ENCODE results near the gene ERCC2. TPM values are rescaled to one million over a fixed set of nuclear protein-coding genes. Genes with fewer than 3 reads are reported as not detected.
"Not testable (repeated sequence)": the region's sequence is repeated elsewhere in the genome, so short reads cannot be mapped to it uniquely, and the experiment has no call there.

Gene ERCC2
- total RNA-seq = 10 to 100 TPM; 12.3 to 49.2 (median 22.2) TPM

DNA sequence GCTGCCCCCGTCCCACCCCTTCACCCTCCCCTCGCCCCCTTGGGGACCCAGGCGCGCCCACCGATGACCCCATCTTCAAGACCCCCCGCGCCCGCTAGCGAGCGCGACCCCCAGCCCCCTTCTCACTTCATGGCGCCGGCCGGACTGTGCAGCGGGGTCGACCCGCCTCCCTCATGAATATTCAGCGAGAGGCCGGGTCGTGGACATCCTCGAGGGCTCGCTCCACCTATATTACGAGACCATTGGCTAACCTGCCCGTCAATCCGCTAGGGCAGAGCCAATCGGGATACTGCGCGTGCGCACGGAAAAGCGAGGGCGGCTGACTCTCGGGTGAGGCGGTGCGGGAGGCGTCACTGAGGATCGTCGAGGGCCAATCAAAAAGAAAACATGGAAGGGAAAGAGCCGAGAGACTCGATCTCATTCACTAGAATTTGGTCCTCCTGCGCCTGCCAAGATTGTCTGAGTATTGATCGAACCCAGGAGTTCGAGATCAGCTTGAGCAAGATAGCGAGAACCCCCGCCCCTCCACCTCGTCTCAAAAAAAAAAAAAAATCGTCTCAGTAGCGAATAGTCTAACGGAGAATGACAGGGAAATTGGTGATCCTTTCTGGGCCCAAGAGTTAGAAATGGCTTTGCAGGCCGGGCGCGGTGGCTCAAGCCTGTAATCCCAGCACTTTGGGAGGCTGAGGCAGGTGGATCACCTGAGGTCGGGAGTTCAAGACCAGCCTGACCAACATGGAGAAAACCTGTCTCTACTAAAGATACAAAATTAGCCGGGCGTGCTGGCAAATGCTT, at the start of gene ERCC2:
Gene ERCC2, minus strand, starts transcription at position 164 of the 795 bp plus-strand sequence. Its CDS starts 33 bp downstream, at position 131.
- 0 to 40% (median 5%) methylated on average over 1 to 29 of the region's 55 CpGs; no CpG with 5 or more reads in 1 of the 10 experiments for WGBS, 10 experiments
- H3K27ac ChIP-seq = peak within 1 kb of the TSS; percentile 78 to 88
- H3K4me3 ChIP-seq = peak within 1 kb of the TSS; percentile 62 to 85 (median 72)
- ATAC-seq (replicated peaks in 6 of 8) = peak; percentile 96 to 99 (median 98)
- H3K4me1 ChIP-seq (replicated peaks in 1 of 2) = peaks cover 7 to 13% of the 10 kb centered on the region in 2 donors
- in situ Hi-C loops (cut with MboI; ENCODE audit: low pct_unique_long_range_greater_than_20kb in 2 of 9, low sequenced_read_pairs in 9 of 9, unreplicated experiment in 9 of 9) = no loop called here

DNA sequence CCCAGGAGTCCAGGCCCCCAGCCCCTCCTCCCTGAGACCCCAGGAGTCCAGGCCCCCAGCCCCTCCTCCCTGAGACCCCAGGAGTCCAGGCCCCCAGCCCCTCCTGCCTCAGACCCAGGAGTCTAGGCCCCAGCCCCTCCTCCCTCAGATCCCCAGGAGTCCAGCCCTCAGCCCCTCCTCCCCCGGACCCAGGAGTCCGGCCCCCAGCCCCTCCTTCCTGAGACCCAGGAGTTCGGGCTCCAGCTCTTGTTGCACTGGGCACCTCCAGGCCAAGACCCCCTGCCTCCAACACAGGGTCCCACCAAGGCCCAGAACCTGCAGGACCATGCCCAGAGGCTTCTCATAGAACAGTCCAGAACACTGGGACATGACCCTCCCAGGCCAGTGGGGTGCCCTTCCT, 49.5 kb upstream of the ERCC2 start:
- in situ Hi-C loops (cut with MboI; ENCODE audit: low pct_unique_long_range_greater_than_20kb in 2 of 9, low sequenced_read_pairs in 9 of 9, unreplicated experiment in 9 of 9) = no loop called here
- WGBS, 10 experiments = no CpG with 5 or more reads among the region's 3 CpGs
- Histone ChIP-seq H3K4me3 (no peak overlapping the region), H3K27ac (no peak overlapping the region), H3K4me1 (replicated peaks in 1 of 2) (peaks cover 11 to 19% of the 10 kb centered on the region in 2 donors)
- no peak for ATAC-seq (replicated peaks in 6 of 8)

GRCh38 chr19:45419396-45419795, 49.0 kb upstream of the ERCC2 start:
- 100% methylated on average over 3 of the region's 4 CpGs; no CpG with 5 or more reads in 9 of the 10 experiments for WGBS, 10 experiments
- no peak overlapping the region for H3K27ac ChIP-seq
- H3K4me3 ChIP-seq = no peak overlapping the region
- in situ Hi-C loops (cut with MboI; ENCODE audit: low pct_unique_long_range_greater_than_20kb in 2 of 9, low sequenced_read_pairs in 9 of 9, unreplicated experiment in 9 of 9) = no loop called here
- no peak for ATAC-seq (replicated peaks in 6 of 8)
- H3K4me1 ChIP-seq (replicated peaks in 1 of 2) = peaks cover 8 to 14% of the 10 kb centered on the region in 2 donors

- H3K4me3 ChIP-seq = no peak overlapping the region
- in situ Hi-C loops (cut with MboI; ENCODE audit: low pct_unique_long_range_greater_than_20kb in 2 of 9, low sequenced_read_pairs in 9 of 9, unreplicated experiment in 9 of 9) = no loop called here
- 50 to 93% (median 83%) methylated on average over 1 to 5 of the region's 9 CpGs; no CpG with 5 or more reads in 4 of the 10 experiments for whole genome bisulfite sequencing, 10 experiments
- H3K4me1 ChIP-seq (replicated peaks in 1 of 2) = peaks cover 8 to 11% of the 10 kb centered on the region in 2 donors
- no peak overlapping the region for H3K27ac ChIP-seq
- ATAC-seq (replicated peaks in 6 of 8) = no peak
These were observed 48.4 kb upstream of the ERCC2 start for GRCh38 chr19:45418802-45419201.

DNA sequence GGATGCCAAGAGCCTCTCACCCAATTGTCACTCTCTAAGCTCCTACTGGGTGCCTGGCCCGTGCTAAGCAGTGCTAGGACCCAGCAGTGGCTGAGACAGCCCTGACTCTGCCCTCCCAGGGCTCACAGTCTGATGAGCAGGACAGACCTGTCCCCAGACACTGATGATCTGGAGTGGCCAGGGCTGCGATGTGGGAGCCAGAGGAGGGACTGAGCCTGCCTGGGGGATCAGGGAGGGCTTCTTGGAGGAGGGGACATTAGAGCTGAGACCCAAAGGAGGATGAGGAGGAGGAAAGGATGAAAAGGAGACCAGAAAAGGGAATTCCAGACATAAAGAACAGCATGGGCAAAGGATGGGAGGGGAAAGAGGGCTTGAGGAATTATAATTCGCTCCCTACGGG, 46.8 kb upstream of the ERCC2 start:
- no peak overlapping the region for H3K4me3 ChIP-seq
- H3K4me1 ChIP-seq (replicated peaks in 1 of 2) = peaks cover 0 to 2% of the 10 kb centered on the region in 2 donors
- WGBS, 10 experiments = 76 to 100% (median 100%) methylated on average over 1 to 3 of the region's 4 CpGs; no CpG with 5 or more reads in 5 of the 10 experiments
- ATAC-seq (replicated peaks in 6 of 8) = no peak
- H3K27ac ChIP-seq = no peak overlapping the region
- in situ Hi-C loops (cut with MboI; ENCODE audit: low pct_unique_long_range_greater_than_20kb in 2 of 9, low sequenced_read_pairs in 9 of 9, unreplicated experiment in 9 of 9) = no loop called here

DNA sequence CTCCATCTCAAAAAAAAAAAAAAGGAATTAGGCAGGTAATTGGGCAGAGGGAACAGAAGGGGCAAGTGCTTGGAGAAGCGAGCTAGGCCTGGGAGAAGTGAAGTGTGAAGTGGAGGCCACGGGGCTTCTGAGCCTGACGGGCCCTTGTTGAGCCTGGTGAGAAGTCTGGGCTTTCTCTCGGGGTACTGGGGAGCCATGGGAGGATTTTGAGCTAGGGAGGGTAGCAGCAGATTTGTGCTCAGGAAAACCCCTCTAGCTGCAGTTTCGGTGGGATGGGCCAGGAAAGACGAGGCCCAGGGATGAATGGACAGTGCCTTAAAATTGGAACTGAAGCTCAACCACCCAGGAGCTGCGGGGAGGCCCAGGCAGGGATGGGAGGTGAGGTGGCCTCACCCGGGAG, 44.1 kb upstream of the ERCC2 start:
- no peaks in the 10 kb centered on the region for H3K4me1 ChIP-seq (replicated peaks in 1 of 2)
- H3K4me3 ChIP-seq = no peak overlapping the region
- 80 to 100% (median 98%) methylated on average over 1 to 5 of the region's 8 CpGs; no CpG with 5 or more reads in 2 of the 10 experiments for WGBS, 10 experiments
- no peak for ATAC-seq (replicated peaks in 6 of 8)
- in situ Hi-C loops (cut with MboI; ENCODE audit: low pct_unique_long_range_greater_than_20kb in 2 of 9, low sequenced_read_pairs in 9 of 9, unreplicated experiment in 9 of 9) = no loop called here
- no peak overlapping the region for H3K27ac ChIP-seq

GRCh38 chr19:45413497-45413896, 43.1 kb upstream of the ERCC2 start:
- in situ Hi-C loops (cut with MboI; ENCODE audit: low pct_unique_long_range_greater_than_20kb in 2 of 9, low sequenced_read_pairs in 9 of 9, unreplicated experiment in 9 of 9) = no loop called here
- ATAC-seq (replicated peaks in 6 of 8) = no peak
- WGBS, 10 experiments = 91 to 100% (median 100%) methylated on average over 1 to 4 of the region's 6 CpGs; no CpG with 5 or more reads in 6 of the 10 experiments
- Histone ChIP-seq H3K4me3 (no peak overlapping the region), H3K4me1 (replicated peaks in 1 of 2) (no peaks in the 10 kb centered on the region), H3K27ac (no peak overlapping the region)

DNA sequence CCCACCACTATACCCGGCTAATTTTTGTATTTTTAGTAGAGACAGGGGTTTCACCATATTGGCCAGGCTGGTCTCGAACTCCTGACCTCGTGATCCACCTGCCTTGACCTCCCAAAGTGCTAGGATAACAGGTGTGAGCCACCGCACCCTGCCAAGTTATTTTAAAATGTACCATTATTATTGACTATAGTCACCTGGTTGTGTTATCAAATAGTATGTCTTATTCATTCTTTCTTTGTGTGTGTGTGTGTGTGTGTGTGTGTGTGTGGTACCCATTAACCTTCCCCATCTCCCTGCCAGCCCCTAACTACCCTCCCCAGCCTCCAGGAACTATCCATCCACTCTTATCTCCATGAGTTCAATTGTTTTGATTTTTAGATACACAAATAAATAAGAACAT, 40.0 kb upstream of the ERCC2 start:
- H3K27ac ChIP-seq; in situ Hi-C loops (cut with MboI; ENCODE audit: low pct_unique_long_range_greater_than_20kb in 2 of 9, low sequenced_read_pairs in 9 of 9, unreplicated experiment in 9 of 9); H3K4me1 ChIP-seq (replicated peaks in 1 of 2); ATAC-seq (replicated peaks in 6 of 8); H3K4me3 ChIP-seq: not testable (repeated sequence)
- 85 to 100% (median 100%) methylated on average over 1 to 3 of the region's 4 CpGs; no CpG with 5 or more reads in 5 of the 10 experiments for WGBS, 10 experiments

- ATAC-seq (replicated peaks in 6 of 8) = no peak
- 44 to 89% (median 72%) methylated on average over 2 to 4 of the region's 4 CpGs; no CpG with 5 or more reads in 6 of the 10 experiments for WGBS, 10 experiments
- H3K4me3 ChIP-seq = no peak overlapping the region
These were observed 39.2 kb upstream of the ERCC2 start for GRCh38 chr19:45409557-45409920.

GRCh38 chr19:45408830-45409556, 38.6 kb upstream of the ERCC2 start:
- Histone ChIP-seq H3K4me3 (no peak overlapping the region), H3K4me1 (replicated peaks in 1 of 2) (peaks cover 4 to 6% of the 10 kb centered on the region in 2 donors), H3K27ac (no peak overlapping the region)
- no peak for ATAC-seq (replicated peaks in 6 of 8)
- WGBS, 10 experiments = 83 to 100% (median 91%) methylated on average over 1 to 12 of the region's 15 CpGs; no CpG with 5 or more reads in 1 of the 10 experiments
- in situ Hi-C loops (cut with MboI; ENCODE audit: low pct_unique_long_range_greater_than_20kb in 2 of 9, low sequenced_read_pairs in 9 of 9, unreplicated experiment in 9 of 9) = no loop called here

More at GRCh38 chr19:45409557-45409920, 39.2 kb upstream of the ERCC2 start:
- H3K4me1 ChIP-seq (replicated peaks in 1 of 2) = peaks cover 4 to 6% of the 10 kb centered on the region in 2 donors
- in situ Hi-C loops (cut with MboI; ENCODE audit: low pct_unique_long_range_greater_than_20kb in 2 of 9, low sequenced_read_pairs in 9 of 9, unreplicated experiment in 9 of 9) = no loop called here
- no peak overlapping the region for H3K27ac ChIP-seq

GRCh38 chr19:45408121-45408520, 37.7 kb upstream of the ERCC2 start:
- no peak overlapping the region for H3K4me3 ChIP-seq
- no peak overlapping the region for H3K27ac ChIP-seq
- ATAC-seq (replicated peaks in 6 of 8) = no peak
- WGBS, 10 experiments = 50 to 100% (median 83%) methylated on average over 1 to 5 of the region's 8 CpGs; no CpG with 5 or more reads in 7 of the 10 experiments
- in situ Hi-C loops (cut with MboI; ENCODE audit: low pct_unique_long_range_greater_than_20kb in 2 of 9, low sequenced_read_pairs in 9 of 9, unreplicated experiment in 9 of 9) = no loop called here
- peaks cover 4 to 6% of the 10 kb centered on the region in 2 donors for H3K4me1 ChIP-seq (replicated peaks in 1 of 2)

DNA sequence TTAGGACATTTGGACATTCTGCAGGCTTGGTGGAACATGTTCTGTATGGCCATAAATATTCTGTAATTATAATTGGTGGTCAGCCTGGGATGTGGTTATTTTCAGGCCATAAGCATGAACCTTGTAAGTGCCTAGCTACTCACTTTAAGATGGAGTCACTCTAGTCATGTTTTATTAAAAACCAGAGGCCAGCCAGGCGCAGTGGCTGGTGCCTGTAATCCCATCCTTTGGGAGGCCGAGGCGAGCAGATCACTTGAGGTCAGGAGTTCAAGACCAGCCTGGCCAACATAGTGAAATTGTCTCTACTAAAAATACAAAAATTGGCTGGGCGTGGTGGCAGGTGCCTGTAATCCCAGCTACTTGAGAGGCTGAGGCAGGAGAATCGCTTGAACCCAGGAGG, 37.2 kb upstream of the ERCC2 start:
- in situ Hi-C loops (cut with MboI; ENCODE audit: low pct_unique_long_range_greater_than_20kb in 2 of 9, low sequenced_read_pairs in 9 of 9, unreplicated experiment in 9 of 9) = not testable (repeated sequence)
- WGBS, 10 experiments = 62 to 100% (median 68%) methylated on average over 2 to 5 of the region's 5 CpGs; no CpG with 5 or more reads in 7 of the 10 experiments

DNA sequence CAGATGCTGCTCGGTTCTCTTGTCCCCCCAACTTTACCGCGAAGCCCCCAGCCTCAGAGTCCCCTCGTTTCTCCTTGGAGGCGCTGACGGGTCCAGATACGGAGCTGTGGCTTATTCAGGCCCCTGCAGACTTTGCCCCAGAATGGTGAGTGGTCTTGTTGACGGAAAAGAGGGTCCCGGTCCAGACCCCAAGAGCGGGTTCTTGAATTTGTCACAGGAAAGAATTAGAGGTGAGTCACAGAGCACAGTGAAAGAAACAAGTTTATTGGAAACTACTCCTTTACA, 36.7 kb upstream of the ERCC2 start:
- ATAC-seq (replicated peaks in 6 of 8) = no peak
- peaks cover 6 to 7% of the 10 kb centered on the region in 2 donors for H3K4me1 ChIP-seq (replicated peaks in 1 of 2)
- no peak overlapping the region for H3K27ac ChIP-seq
- peak overlapping the region; percentile 58 to 84 (median 78) for H3K4me3 ChIP-seq
- in situ Hi-C loops (cut with MboI; ENCODE audit: low pct_unique_long_range_greater_than_20kb in 2 of 9, low sequenced_read_pairs in 9 of 9, unreplicated experiment in 9 of 9) = no loop called here
- WGBS, 10 experiments = 0 to 2% (median 0%) methylated on average over 1 to 5 of the region's 10 CpGs; no CpG with 5 or more reads in 3 of the 10 experiments

More for the DNA sequence above, 37.2 kb upstream of the ERCC2 start:
- not testable (repeated sequence) for ATAC-seq (replicated peaks in 6 of 8); H3K4me1 ChIP-seq (replicated peaks in 1 of 2); H3K4me3 ChIP-seq; H3K27ac ChIP-seq

Measured in motor neuron (in vitro differentiated cells).